SU-DHL-6 (cell line): Measurements from ENCODE around the gene LDB2.

Source experiments
- H2AFZ ChIP-seq: fragments of 200-600 bp; sonication (generic); 2 replicates; pipeline ENCODE4 v1.6.1; 2014; ENCODE audit warnings: low read depth, mild to moderate bottlenecking, moderate library complexity, mixed read lengths, antibody characterized with exemption, low read length; ENCODE audit not compliant: severe bottlenecking
- H3F3A ChIP-seq: fragments of 200-600 bp; shearing (Covaris generic); 2 replicates; pipeline ENCODE4 v1.6.0; 2016; ENCODE audit warnings: antibody characterized with exemption, mild to moderate bottlenecking; ENCODE audit not compliant: insufficient read depth
- H3K27ac ChIP-seq: fragments of 200-600 bp; sonication (generic); 2 replicates; pipeline ENCODE4 v1.5.1; 2016; ENCODE audit warnings: low read depth, mild to moderate bottlenecking, low read length, moderate library complexity, mixed read lengths
- H3K27me3 ChIP-seq: fragments of 200-600 bp; sonication (generic), shearing (Covaris generic); 2 replicates; pipeline ENCODE4 v1.6.0; 2014; ENCODE audit warnings: mild to moderate bottlenecking, low read length
- H3K36me3 ChIP-seq: fragments of 200-600 bp; sonication (generic); 2 replicates; pipeline ENCODE4 v1.6.1; 2014; ENCODE audit warnings: mild to moderate bottlenecking, low read length, mixed read lengths
- H3K4me2 ChIP-seq: fragments of 300-600, 200-600 bp; shearing (Covaris generic), sonication (generic); 2 replicates; pipeline ENCODE4 v1.6.0; 2014; ENCODE audit warnings: low read length, low read depth, mild to moderate bottlenecking; ENCODE audit not compliant: poor library complexity, severe bottlenecking
- H3K4me3 ChIP-seq: fragments of 200-600 bp; sonication (generic); 2 replicates; pipeline ENCODE4 v1.5.1; 2014; ENCODE audit warnings: antibody characterized with exemption, low read length, mild to moderate bottlenecking, mixed read lengths; ENCODE audit not compliant: insufficient read depth, poor library complexity, severe bottlenecking
- H3K79me2 ChIP-seq: fragments of 200-600 bp; sonication (generic); 2 replicates; pipeline ENCODE4 v1.6.1; 2014; ENCODE audit warnings: mild to moderate bottlenecking, low read length, moderate library complexity; ENCODE audit not compliant: insufficient read depth
- H3K9ac ChIP-seq: fragments of 200-600 bp; sonication (generic); 2 replicates; pipeline ENCODE4 v1.7.0; 2014; ENCODE audit warnings: mild to moderate bottlenecking, low read length
- H3K9me2 ChIP-seq: fragments of 200-600 bp; sonication (generic); replicated peaks from 2 replicates; pipeline ENCODE4 v1.6.1; 2014; ENCODE audit warnings: low read length; ENCODE audit not compliant: insufficient read depth
- H3K9me3 ChIP-seq: fragments of 200-600 bp; sonication (generic); 2 replicates; pipeline ENCODE4 v1.6.1; 2014; ENCODE audit warnings: low read length, mixed read lengths; ENCODE audit not compliant: insufficient read depth
- H4K20me1 ChIP-seq: fragments of 200-600 bp; sonication (generic); 2 replicates; pipeline ENCODE4 v1.6.1; 2014; ENCODE audit warnings: low read depth, mild to moderate bottlenecking, antibody characterized with exemption, low read length, moderate library complexity, mixed read lengths
- EZH2phosphoT487 ChIP-seq: fragments of 200-600 bp; sonication (generic), shearing (Covaris generic); conservative IDR thresholded peaks from 2 replicates; pipeline ENCODE4 v1.6.1; 2018; ENCODE audit warnings: mild to moderate bottlenecking, antibody characterized with exemption, low read length, moderate library complexity, mixed read lengths
- TF ChIP-seq, protein P1 (sequence below): fragments of 200-600 bp; sonication (generic); IDR thresholded peaks from one replicate; pipeline ENCODE4 v1.5.1; 2017; ENCODE audit warnings: antibody characterized with exemption, mild to moderate bottlenecking, low read length, moderate library complexity; ENCODE audit not compliant: insufficient read depth, poor library complexity, severe bottlenecking

Gene LDB2

DNA sequence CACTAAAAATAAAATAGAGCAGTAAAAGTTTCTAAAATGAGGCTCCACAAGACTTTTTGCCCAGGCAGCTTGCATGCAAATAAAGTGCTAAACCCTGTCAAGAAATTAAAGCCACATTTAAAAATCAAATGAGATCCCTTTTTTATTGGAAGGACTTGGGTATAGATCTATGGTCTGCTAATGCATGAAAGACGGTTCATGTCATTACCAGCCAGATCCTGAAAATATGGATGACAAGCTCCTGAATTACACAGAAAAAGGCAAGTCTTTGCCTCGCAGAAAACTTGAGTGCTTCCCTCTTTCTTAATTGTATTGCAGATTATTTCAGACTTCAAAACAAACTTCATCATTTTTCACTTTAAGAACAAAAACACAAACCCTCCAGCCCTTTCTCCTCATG lies 169.6 kb downstream of the LDB2 start:
- Histone ChIP-seq H3K4me3 (no peak overlapping the region), H3F3A (no peaks in the 10 kb centered on the region), H2AFZ (no peak overlapping the region), H3K27ac (no peak overlapping the region), H3K9ac (no peak overlapping the region), H3K79me2 (no peaks in the 10 kb centered on the region), H3K36me3 (no peaks in the 10 kb centered on the region), H3K9me2 (no peaks in the 10 kb centered on the region), H3K9me3 (no peaks in the 10 kb centered on the region), H4K20me1 (no peaks in the 10 kb centered on the region), H3K27me3 (no peaks in the 10 kb centered on the region), H3K4me2 (no peak overlapping the region)
- no peak for TF ChIP-seq EZH2phosphoT487
- TF ChIP-seq, protein P1, sequence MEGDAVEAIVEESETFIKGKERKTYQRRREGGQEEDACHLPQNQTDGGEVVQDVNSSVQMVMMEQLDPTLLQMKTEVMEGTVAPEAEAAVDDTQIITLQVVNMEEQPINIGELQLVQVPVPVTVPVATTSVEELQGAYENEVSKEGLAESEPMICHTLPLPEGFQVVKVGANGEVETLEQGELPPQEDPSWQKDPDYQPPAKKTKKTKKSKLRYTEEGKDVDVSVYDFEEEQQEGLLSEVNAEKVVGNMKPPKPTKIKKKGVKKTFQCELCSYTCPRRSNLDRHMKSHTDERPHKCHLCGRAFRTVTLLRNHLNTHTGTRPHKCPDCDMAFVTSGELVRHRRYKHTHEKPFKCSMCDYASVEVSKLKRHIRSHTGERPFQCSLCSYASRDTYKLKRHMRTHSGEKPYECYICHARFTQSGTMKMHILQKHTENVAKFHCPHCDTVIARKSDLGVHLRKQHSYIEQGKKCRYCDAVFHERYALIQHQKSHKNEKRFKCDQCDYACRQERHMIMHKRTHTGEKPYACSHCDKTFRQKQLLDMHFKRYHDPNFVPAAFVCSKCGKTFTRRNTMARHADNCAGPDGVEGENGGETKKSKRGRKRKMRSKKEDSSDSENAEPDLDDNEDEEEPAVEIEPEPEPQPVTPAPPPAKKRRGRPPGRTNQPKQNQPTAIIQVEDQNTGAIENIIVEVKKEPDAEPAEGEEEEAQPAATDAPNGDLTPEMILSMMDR = no peak

DNA sequence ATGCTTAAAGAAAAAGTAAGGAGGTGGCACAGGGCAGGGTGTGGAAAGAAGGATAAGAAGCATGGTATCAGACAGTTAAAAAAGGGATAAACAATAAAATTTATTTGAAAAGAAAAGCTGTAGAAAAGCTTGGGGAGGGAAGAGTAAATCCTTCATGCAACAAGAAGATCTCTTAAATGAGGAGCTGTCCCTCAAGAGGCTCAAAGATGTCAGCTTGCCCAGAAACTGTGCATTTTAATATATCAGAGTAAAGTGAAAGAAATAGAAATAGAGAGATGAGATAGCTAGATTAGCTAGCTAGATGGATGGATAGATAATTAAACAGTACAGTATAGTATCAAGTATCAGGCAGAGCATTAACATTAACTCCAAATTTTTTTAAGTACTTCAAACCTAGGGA lies 170.3 kb downstream of the LDB2 start:
- no peaks in the 10 kb centered on the region for H3K36me3 ChIP-seq

DNA sequence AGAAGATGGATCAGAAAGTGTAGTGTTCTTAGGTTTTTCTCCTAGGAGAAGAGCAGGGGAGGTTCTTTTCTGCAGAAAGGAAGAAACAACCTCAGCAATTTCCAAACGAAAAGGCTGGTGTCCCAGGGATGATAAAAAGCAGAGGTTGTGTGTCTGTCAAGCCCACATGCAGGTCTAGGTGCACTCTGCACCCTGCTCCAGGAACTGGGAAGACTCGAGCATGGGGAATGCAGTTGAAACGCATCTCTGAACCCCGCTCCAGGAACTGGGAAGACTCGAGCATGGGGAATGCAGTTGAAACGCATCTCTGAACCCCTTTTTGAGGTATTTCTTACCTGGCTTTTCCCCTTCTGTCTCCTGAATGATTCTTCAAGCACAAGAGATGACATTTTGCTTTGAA lies 171.2 kb downstream of the LDB2 start:
- Histone ChIP-seq H2AFZ (no peak overlapping the region), H3K9me2 (no peaks in the 10 kb centered on the region), H3K36me3 (no peaks in the 10 kb centered on the region), H3K79me2 (no peaks in the 10 kb centered on the region), H3K27ac (no peak overlapping the region), H4K20me1 (no peaks in the 10 kb centered on the region), H3K27me3 (no peaks in the 10 kb centered on the region), H3K9ac (no peak overlapping the region), H3K4me3 (no peak overlapping the region), H3K9me3 (no peaks in the 10 kb centered on the region), H3F3A (no peaks in the 10 kb centered on the region), H3K4me2 (no peak overlapping the region)
- TF ChIP-seq, protein P1 = no peak
- no peak for TF ChIP-seq EZH2phosphoT487

More for the DNA sequence above, 170.3 kb downstream of the LDB2 start:
- H3K27ac ChIP-seq = no peak overlapping the region
- H3K4me3 ChIP-seq = no peak overlapping the region
- H3F3A ChIP-seq = no peaks in the 10 kb centered on the region
- H3K27me3 ChIP-seq = no peaks in the 10 kb centered on the region
- H3K9ac ChIP-seq = no peak overlapping the region
- no peak overlapping the region for H3K4me2 ChIP-seq
- no peaks in the 10 kb centered on the region for H4K20me1 ChIP-seq
- H3K9me3 ChIP-seq = no peaks in the 10 kb centered on the region
- TF ChIP-seq, protein P1 = no peak
- no peak for TF ChIP-seq EZH2phosphoT487
- H3K79me2 ChIP-seq = no peaks in the 10 kb centered on the region
- no peak overlapping the region for H2AFZ ChIP-seq
- no peaks in the 10 kb centered on the region for H3K9me2 ChIP-seq
